Measurements from ENCODE around the gene UBE2D4.

GRCh38 chr7:43888993-43889945, 37.0 kb upstream of the UBE2D4 start:
- TF ChIP-seq, protein P1, sequence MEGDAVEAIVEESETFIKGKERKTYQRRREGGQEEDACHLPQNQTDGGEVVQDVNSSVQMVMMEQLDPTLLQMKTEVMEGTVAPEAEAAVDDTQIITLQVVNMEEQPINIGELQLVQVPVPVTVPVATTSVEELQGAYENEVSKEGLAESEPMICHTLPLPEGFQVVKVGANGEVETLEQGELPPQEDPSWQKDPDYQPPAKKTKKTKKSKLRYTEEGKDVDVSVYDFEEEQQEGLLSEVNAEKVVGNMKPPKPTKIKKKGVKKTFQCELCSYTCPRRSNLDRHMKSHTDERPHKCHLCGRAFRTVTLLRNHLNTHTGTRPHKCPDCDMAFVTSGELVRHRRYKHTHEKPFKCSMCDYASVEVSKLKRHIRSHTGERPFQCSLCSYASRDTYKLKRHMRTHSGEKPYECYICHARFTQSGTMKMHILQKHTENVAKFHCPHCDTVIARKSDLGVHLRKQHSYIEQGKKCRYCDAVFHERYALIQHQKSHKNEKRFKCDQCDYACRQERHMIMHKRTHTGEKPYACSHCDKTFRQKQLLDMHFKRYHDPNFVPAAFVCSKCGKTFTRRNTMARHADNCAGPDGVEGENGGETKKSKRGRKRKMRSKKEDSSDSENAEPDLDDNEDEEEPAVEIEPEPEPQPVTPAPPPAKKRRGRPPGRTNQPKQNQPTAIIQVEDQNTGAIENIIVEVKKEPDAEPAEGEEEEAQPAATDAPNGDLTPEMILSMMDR (IDR thresholded peaks at IDR 0.05; ENCODE audit: borderline replicate concordance, extremely low read depth, low read length, poor library complexity, severe bottlenecking): no peak
- TF ChIP-seq EZH2 (IDR thresholded peaks at IDR 0.05; ENCODE audit: borderline replicate concordance, low read depth, low read length, severe bottlenecking): no peak

All from DND-41 (cell line).